ENCODE results near the gene ARMH4.

ARMH4 gene

DNA sequence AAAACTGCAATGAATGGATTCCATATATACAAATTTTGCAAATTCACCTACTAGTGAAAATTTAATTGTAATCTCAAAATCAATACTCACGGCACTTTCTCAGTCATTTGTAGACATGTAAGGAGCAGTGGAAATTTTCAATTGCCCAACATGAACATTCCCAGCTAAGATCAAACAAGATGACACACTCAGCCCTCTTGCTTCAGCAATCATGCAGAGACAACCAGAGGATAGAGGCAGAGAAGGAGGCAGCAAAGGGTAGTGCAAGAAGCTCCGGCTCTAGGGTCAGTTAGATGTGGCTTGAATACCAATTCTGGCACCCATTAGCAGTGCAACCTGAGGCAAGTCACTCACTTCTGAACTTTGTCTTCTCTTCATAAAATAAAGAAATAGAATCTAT lies 194.6 kb downstream of the ARMH4 start:
- no peak for DNase-seq
